Measurements from ENCODE around the gene CTBP2. TPM values are rescaled to one million over a fixed set of nuclear protein-coding genes. Genes with fewer than 3 reads are reported as not detected.
A peak's percentile ranks its signal among the peaks of the same experiment; 100 is the strongest.

CTBP2 gene
- total RNA-seq, 2 donors from 2014 or later, result 32.0 to 49.0 TPM

- Histone ChIP-seq H3K27me3 (no peaks in the 10 kb centered on the region), H3K9me3 (no peaks in the 10 kb centered on the region), H3K27ac (peak overlapping the region; percentile 33 to 74 (median 58)), H3K4me1 (peaks cover 81% of the 10 kb centered on the region), H3K36me3 (replicated peaks in 1 of 2; ENCODE audit: insufficient read depth in 1 of 2, low read depth in 2 of 2) (no peaks in the 10 kb centered on the region), H3K4me3 (no peak overlapping the region)
- peak in 1 of 4 donors; percentile 39 for DNase-seq
- TF ChIP-seq CTCF (IDR thresholded peaks at IDR 0.05) (no peak), POLR2A (IDR thresholded peaks at IDR 0.05) (peak in 1 of 3 donors; percentile 22)
- intact Hi-C loops (cut with DNase I), result no loop called here
- peak; percentile 54 for ATAC-seq
- WGBS, 2 donors, result 40 to 42% methylated on average over 8 of the region's 8 CpGs
Measured at GRCh38 chr10:125064681-125065492, 95.5 kb downstream of the CTBP2 start.

GRCh38 chr10:125063256-125063925 is 97.0 kb downstream of the CTBP2 start:
- TF ChIP-seq POLR2A (IDR thresholded peaks at IDR 0.05), result no peak
- no peak for TF ChIP-seq CTCF (IDR thresholded peaks at IDR 0.05)
- H3K9me3 ChIP-seq, result no peaks in the 10 kb centered on the region
- ATAC-seq, result no peak
- 81 to 83% methylated on average over 23 of the region's 23 CpGs for WGBS, 2 donors
- no peak for DNase-seq
- peak overlapping the region; percentile 23 to 74 (median 58) for H3K27ac ChIP-seq
- intact Hi-C loops (cut with DNase I), result no loop called here
- no peak overlapping the region for H3K4me3 ChIP-seq
- H3K27me3 ChIP-seq, result no peaks in the 10 kb centered on the region
- H3K4me1 ChIP-seq, result peaks cover 73% of the 10 kb centered on the region
- H3K36me3 ChIP-seq (replicated peaks in 1 of 2; ENCODE audit: insufficient read depth in 1 of 2, low read depth in 2 of 2), result no peaks in the 10 kb centered on the region

- DNase-seq (no peak), ATAC-seq (no peak)
- Histone ChIP-seq H3K27me3 (no peaks in the 10 kb centered on the region), H3K36me3 (replicated peaks in 1 of 2; ENCODE audit: insufficient read depth in 1 of 2, low read depth in 2 of 2) (no peaks in the 10 kb centered on the region), H3K4me3 (no peak overlapping the region), H3K4me1 (peaks cover 68% of the 10 kb centered on the region), H3K27ac (peak overlapping the region in 3 of 4 donors; percentile 23 to 74 (median 56)), H3K9me3 (no peaks in the 10 kb centered on the region)
- intact Hi-C loops (cut with DNase I), result no loop called here
- TF ChIP-seq POLR2A (IDR thresholded peaks at IDR 0.05), result no peak
- TF ChIP-seq CTCF (IDR thresholded peaks at IDR 0.05), result no peak
- 71 to 87% methylated on average over 9 of the region's 9 CpGs for WGBS, 2 donors
Measured at GRCh38 chr10:125062914-125063230, 97.5 kb downstream of the CTBP2 start.

GRCh38 chr10:125062227-125062913 is 98.0 kb downstream of the CTBP2 start:
- no peak for TF ChIP-seq POLR2A (IDR thresholded peaks at IDR 0.05)
- TF ChIP-seq CTCF (IDR thresholded peaks at IDR 0.05), result no peak
- DNase-seq, result no peak
- intact Hi-C loops (cut with DNase I), result no loop called here
- H3K9me3 ChIP-seq, result no peaks in the 10 kb centered on the region
- H3K4me1 ChIP-seq, result peaks cover 69% of the 10 kb centered on the region
- no peak for ATAC-seq
- no peaks in the 10 kb centered on the region for H3K36me3 ChIP-seq (replicated peaks in 1 of 2; ENCODE audit: insufficient read depth in 1 of 2, low read depth in 2 of 2)
- peak overlapping the region in 2 of 4 donors; percentile 56 to 74 for H3K27ac ChIP-seq
- H3K4me3 ChIP-seq, result no peak overlapping the region
- H3K27me3 ChIP-seq, result no peaks in the 10 kb centered on the region
- WGBS, 2 donors, result 85 to 86% methylated on average over 18 of the region's 18 CpGs
